Natural killer cell (primary cell): Measurements from ENCODE around the gene RUSC2. TPM values are rescaled to one million over a fixed set of nuclear protein-coding genes. Genes with fewer than 3 reads are reported as not detected.

Experiments
- ATAC-seq, 3 donors: fragments of 150-1000 bp in 2 of 3; fragments of 200-7000 bp in 1 of 3; cut with Tn5 transposase; 1 replicate in 1 of 3; 2 replicates in 2 of 3; pipeline ENCODE4 v1.10.0; 2021; ENCODE audit warnings: mild to moderate bottlenecking in 2 of 3, moderate library complexity in 2 of 3
- DNase-seq, 2 donors: peaks; one replicate each; pipeline versions ENCODE4 v3.0.0 to v3.0.0-alpha.2; 2013 to 2021; ENCODE audit warnings: mixed read lengths in 1 of 2
- H3K27ac ChIP-seq: one replicate; pipeline ENCODE4 v1.5.1; 2013; ENCODE audit warnings: mild to moderate bottlenecking, low read length
- H3K27me3 ChIP-seq: one replicate; pipeline ENCODE4 v1.6.1; 2013; ENCODE audit warnings: low read length; ENCODE audit not compliant: control insufficient read depth, insufficient read depth
- H3K36me3 ChIP-seq: one replicate; pipeline ENCODE4 v1.6.1; 2013; ENCODE audit warnings: low read length; ENCODE audit not compliant: control insufficient read depth, insufficient read depth
- H3K4me1 ChIP-seq: one replicate; pipeline ENCODE4 v1.6.1; 2013; ENCODE audit warnings: low read length; ENCODE audit not compliant: control insufficient read depth, insufficient read depth
- H3K4me3 ChIP-seq: one replicate; pipeline ENCODE4 v1.5.1; 2013; ENCODE audit warnings: low read length
- H3K9me3 ChIP-seq: one replicate; pipeline ENCODE4 v1.6.1; 2013; ENCODE audit warnings: low read length; ENCODE audit not compliant: control insufficient read depth, insufficient read depth
- H3K27ac Mint-ChIP-seq, 2 donors: one replicate each; pipeline ENCODE4 v1.8.0; 2022; ENCODE audit warnings: mild to moderate bottlenecking in 2 of 2, mixed read lengths in 2 of 2, moderate library complexity in 1 of 2
- H3K27me3 Mint-ChIP-seq, 2 donors: one replicate each; pipeline ENCODE4 v1.8.0; 2022; ENCODE audit warnings: low read depth in 2 of 2, mixed read lengths in 2 of 2
- H3K36me3 Mint-ChIP-seq: one replicate; pipeline ENCODE4 v1.8.0; 2022; ENCODE audit warnings: mixed read lengths
- H3K4me1 Mint-ChIP-seq, 2 donors: one replicate each; pipeline ENCODE4 v1.8.0; 2022; ENCODE audit warnings: mixed read lengths in 2 of 2
- H3K4me3 Mint-ChIP-seq: one replicate; pipeline ENCODE4 v1.8.0; 2022; ENCODE audit warnings: mild to moderate bottlenecking, moderate library complexity, mixed read lengths
- H3K9me3 Mint-ChIP-seq, 2 donors: one replicate each; pipeline ENCODE4 v1.8.0; 2022; ENCODE audit warnings: mixed read lengths in 2 of 2
- CTCF ChIP-seq: fragments of 200-600 bp; IDR thresholded peaks from one replicate; pipeline ENCODE4 v1.8.0; 2022; ENCODE audit warnings: antibody characterized with exemption
- WGBS: methylation state at CpG from one replicate; pipeline ENCODE4 v1.1.7; 2013; ENCODE audit warnings: missing lambda C conversion rate; ENCODE audit not compliant: insufficient coverage; 5-methylcytosine and 5-hydroxymethylcytosine counted together
- intact Hi-C: fragments of 100-400 bp; cut with micrococcal nuclease; formaldehyde crosslinking; loops from one replicate; pipeline ENCODE4 v1.14.2; 2022
- total RNA-seq, 4 donors: library from RNA; stranded (reverse); fragments of 120-200 nt in 1 of 4; gene quantifications; one replicate each; pipeline versions ENCODE4 v1.2.3 to v1.2.4, GENCODE V29; 2013 to 2022

RUSC2 gene
- total RNA-seq, 3 donors from 2014 or later (not counting 1 experiment from before 2014, with no cell fraction given) = 2.0 to 7.9 (median 2.5) TPM

DNA sequence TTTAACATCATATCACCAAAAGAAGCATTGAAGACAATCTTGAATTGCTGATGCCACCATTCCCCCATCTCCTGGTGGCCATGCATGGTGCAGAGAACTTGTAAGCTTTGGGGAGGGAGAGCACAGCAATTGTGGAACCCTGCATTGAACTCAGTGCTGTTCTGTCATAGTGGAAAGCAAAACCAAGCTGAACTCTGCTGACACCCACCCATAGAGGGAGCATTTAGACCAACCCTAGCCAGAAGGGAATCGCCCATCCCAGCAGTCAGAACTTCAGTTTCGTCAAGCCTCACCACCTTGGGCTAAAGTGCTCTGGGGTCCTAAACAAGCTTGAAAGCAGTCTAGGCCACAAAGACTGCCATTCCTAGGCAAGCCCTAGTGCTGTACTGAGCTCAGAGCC lies 37.4 kb upstream of the RUSC2 start:
- no peak overlapping the region for H3K4me3 Mint-ChIP-seq
- intact Hi-C loops = no loop called here
- no peaks in the 10 kb centered on the region for H3K4me1 Mint-ChIP-seq
- no peak for TF ChIP-seq CTCF
- H3K27me3 Mint-ChIP-seq = peaks cover 23 to 72% of the 10 kb centered on the region in 2 donors
- H3K9me3 Mint-ChIP-seq = no peaks in the 10 kb centered on the region
- peaks cover 7% of the 10 kb centered on the region for H3K36me3 Mint-ChIP-seq
- H3K4me3 ChIP-seq = no peak overlapping the region
- H3K27me3 ChIP-seq = peaks cover 8% of the 10 kb centered on the region
- H3K36me3 ChIP-seq = no peaks in the 10 kb centered on the region
- no peak overlapping the region for H3K27ac Mint-ChIP-seq
- no peaks in the 10 kb centered on the region for H3K4me1 ChIP-seq
- H3K27ac ChIP-seq = no peak overlapping the region
- DNase-seq (no peak), ATAC-seq (no peak)
- 94% methylated on average over 2 of the region's 2 CpGs for WGBS
- no peaks in the 10 kb centered on the region for H3K9me3 ChIP-seq

DNA sequence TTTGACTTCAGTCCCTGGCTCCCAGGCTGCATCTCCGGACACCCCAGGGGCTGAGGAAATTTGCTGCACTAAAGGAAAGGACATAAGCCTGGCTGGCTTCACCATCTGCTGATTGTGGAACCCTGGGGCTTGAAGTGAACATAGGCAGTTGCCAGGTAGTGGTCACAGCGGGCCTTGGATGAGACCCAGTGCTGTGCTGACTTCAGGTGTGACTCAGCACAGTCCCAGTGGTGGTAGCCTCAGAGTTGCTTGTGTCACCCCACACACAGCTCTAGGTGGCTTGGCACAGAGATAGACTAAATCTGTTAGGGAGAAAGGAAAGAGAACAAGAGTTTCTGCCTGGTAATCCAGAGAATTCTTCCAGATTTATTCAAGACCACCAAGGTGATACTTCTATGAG lies 36.1 kb upstream of the RUSC2 start:
- no peak overlapping the region for H3K27ac Mint-ChIP-seq
- H3K4me1 Mint-ChIP-seq = no peaks in the 10 kb centered on the region
- DNase-seq (no peak), ATAC-seq (peak in 1 of 3 donors; percentile 37)
- WGBS = 80% methylated on average over 2 of the region's 2 CpGs
- Histone ChIP-seq H3K4me1 (no peaks in the 10 kb centered on the region), H3K4me3 (no peak overlapping the region), H3K9me3 (no peaks in the 10 kb centered on the region), H3K27me3 (peaks cover 8% of the 10 kb centered on the region), H3K27ac (no peak overlapping the region), H3K36me3 (no peaks in the 10 kb centered on the region)
- intact Hi-C loops = no loop called here
- no peaks in the 10 kb centered on the region for H3K9me3 Mint-ChIP-seq
- TF ChIP-seq CTCF = no peak
- peaks cover 26 to 69% of the 10 kb centered on the region in 2 donors for H3K27me3 Mint-ChIP-seq
- peaks cover 7% of the 10 kb centered on the region for H3K36me3 Mint-ChIP-seq
- H3K4me3 Mint-ChIP-seq = no peak overlapping the region

GRCh38 chr9:35464141-35465025 lies 25.5 kb upstream of the RUSC2 start:
- Mint-ChIP-seq H3K27me3 (peaks cover 26 to 70% of the 10 kb centered on the region in 2 donors), H3K4me1 (no peaks in the 10 kb centered on the region), H3K36me3 (peaks cover 15% of the 10 kb centered on the region), H3K27ac (no peak overlapping the region), H3K9me3 (peaks cover 0 to 3% of the 10 kb centered on the region in 2 donors), H3K4me3 (no peak overlapping the region)
- intact Hi-C loops = no loop called here
- Histone ChIP-seq H3K4me3 (no peak overlapping the region), H3K4me1 (no peaks in the 10 kb centered on the region), H3K27ac (no peak overlapping the region), H3K36me3 (no peaks in the 10 kb centered on the region), H3K27me3 (no peaks in the 10 kb centered on the region), H3K9me3 (peaks cover 12% of the 10 kb centered on the region)
- WGBS = 4% methylated on average over 2 of the region's 2 CpGs
- TF ChIP-seq CTCF = no peak
- DNase-seq = no peak
- ATAC-seq = no peak
